ENCODE results near the gene BCL2L2.

Gene BCL2L2

DNA sequence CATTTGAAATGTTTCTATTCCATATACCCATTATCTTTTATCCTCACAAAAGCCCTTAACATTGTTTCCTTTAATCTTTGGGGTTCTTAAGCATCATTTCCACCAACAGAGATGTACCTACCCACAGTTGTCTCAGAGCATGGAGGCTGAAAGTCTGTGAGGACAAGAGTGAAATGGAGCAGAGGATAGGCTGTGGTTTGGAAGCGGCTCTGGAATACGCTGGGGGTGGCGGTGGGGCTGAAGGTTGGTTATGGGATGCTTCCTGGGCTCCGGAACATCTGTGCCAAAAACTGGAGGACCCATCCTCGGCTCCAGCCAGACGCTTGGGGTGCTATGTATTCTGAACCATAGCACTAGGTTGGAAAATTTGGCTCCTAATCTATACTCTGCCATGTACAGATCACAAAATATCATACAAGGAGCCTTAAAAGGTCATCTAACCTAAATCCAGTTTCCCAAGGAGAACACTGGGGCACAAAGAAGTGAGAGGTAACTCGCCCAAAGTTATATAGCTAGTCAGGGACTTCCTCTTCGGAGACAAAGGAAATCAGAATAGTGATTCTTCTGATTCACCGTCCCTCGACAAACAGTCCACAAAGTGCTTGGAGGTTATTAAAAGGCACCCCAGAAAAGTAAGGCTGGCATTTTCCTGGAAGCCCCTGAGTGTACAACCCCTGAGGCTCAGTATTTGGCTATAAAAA lies 6.5 kb upstream of the BCL2L2 start:
- DNase-seq (ENCODE audit: low spot score) = no peak

GRCh38 chr14:23300687-23301223 lies 5.9 kb upstream of the BCL2L2 start:
- DNase-seq (ENCODE audit: low spot score) = no peak

DNA sequence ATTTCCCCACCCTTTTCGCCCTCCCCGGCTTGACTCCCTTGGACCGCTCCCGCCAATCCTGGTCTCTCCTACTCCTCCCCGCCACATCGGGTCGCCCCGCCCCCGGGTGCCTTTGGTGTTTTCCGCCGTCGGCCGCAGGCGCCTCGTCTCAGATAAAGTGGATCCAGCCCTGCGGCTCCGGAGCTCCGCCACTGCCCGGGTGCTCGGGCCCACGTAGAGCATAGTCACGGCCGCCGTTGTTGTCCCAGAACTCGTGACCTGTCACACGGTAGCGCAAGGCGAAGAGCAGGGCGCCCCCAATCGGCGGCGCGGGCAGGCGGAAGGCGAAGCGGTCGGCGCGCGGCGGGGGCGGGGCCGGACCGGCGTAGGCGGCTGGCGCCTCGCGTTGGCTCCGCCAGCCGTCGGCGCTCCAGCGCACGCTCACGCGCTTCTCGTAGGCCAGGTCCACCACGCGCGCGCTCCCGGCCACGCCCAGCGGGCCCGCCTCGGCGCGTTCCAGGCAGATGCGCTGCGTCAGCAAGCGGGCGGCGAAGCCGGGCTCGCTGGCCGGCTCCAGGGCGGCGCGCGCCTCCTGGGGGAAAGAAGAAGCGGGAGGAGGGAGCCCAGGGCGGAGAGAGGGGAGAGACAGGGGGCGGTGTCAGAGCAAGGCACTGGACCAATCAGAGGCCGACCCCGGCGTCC lies 5.2 kb upstream of the BCL2L2 start:
- DNase-seq (ENCODE audit: low spot score) = peak; percentile 99

DNA sequence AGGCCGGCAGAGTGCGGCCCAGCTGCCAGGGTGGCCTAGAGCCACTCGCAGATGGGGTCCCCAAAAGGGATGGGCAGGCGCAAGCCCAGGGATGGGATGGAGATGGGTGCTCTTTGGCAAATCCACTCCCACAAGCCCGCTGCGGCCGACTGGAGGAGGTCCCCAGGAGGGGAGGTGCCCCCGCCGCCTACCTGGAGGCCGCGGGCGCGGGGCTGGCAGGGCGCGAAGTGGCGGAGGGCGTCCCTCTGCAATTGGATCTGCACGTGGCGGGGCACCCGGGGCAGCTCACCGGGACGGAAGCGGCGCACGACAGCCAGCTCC lies 4.7 kb upstream of the BCL2L2 start:
- DNase-seq (ENCODE audit: low spot score) = no peak

DNA sequence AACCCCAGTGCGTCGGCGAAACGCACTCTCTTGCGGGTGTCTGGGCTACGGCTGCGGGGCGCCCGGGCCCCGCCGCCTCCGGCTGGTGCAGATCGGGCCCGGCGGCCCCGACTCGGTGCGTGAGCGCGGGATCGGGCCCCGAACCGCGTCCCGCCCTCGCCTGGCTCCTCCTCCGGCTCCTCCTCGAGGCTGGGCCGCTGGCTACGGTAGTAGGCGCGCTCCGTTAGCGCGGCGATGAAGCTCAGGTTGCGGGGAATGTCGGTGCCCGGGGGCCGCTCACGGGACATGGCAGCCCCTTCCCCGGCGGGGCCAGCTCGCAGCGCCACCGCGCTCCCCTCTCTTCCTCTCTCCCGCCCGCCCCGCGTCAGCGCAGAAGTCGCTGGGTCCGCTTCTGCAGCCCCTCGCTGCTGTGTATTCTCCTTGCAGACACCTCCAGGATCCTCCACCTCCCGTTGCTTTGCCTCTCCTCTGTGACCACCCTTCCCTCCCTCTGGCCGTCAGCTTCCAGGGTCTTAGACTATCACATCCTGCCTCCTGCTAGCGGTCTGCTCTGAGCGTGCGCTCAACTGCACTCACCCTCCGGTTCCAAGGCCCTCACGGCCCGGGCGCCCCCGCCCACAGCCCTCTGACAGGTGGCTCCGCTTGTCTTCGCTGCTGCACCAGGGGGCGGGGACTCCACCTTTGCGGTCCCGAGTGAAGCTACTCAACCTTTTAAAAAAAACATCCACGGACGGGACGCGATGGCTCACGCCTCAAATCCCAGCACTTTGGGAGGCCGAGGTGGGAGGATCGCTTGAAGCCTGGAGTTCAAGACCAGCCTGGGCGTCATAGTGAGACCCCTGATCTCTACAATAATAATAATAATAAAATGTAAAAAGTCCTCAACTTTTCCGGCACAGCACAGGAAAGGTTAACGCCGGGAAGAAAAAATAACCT lies 4.1 kb upstream of the BCL2L2 start, which contains the start of gene PPP1R3E:
PPP1R3E (minus strand) TSS at position 570 of the 936 bp plus-strand sequence; CDS start at position 287, 283 bp downstream.
- DNase-seq (ENCODE audit: low spot score) = peak; percentile 83

- no peak for DNase-seq (ENCODE audit: low spot score)
These were observed 505 bp downstream of the BCL2L2 start for GRCh38 chr14:23307146-23307530.

DNA sequence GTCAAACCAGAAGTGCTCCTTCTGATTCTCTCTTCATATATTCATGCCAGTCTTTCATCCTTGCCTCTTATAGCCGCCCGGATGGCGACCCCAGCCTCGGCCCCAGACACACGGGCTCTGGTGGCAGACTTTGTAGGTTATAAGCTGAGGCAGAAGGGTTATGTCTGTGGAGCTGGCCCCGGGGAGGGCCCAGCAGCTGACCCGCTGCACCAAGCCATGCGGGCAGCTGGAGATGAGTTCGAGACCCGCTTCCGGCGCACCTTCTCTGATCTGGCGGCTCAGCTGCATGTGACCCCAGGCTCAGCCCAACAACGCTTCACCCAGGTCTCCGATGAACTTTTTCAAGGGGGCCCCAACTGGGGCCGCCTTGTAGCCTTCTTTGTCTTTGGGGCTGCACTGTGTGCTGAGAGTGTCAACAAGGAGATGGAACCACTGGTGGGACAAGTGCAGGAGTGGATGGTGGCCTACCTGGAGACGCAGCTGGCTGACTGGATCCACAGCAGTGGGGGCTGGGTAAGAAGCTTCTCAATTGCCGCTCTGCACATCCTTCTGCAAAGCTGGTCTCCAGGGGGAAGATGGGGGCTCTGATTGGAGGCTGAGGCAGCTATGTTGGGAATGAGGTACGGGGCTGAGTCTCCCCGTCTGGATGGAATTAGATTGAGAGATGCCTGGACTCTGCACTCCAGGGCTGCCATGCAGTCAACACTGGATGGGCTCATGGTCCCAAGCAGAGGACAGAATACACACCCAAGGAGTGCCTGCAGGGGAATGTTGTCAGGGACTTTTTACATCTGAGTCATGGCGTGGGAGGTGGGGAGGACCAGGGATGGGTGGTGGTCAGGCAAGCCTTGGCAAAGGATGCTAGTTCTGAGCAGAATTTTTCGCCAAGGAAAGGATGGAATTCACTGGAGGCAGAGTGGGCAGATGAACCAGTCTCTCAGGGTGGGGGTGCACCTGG lies 1.3 kb downstream of the BCL2L2 start:
- DNase-seq (ENCODE audit: low spot score) = no peak

DNA sequence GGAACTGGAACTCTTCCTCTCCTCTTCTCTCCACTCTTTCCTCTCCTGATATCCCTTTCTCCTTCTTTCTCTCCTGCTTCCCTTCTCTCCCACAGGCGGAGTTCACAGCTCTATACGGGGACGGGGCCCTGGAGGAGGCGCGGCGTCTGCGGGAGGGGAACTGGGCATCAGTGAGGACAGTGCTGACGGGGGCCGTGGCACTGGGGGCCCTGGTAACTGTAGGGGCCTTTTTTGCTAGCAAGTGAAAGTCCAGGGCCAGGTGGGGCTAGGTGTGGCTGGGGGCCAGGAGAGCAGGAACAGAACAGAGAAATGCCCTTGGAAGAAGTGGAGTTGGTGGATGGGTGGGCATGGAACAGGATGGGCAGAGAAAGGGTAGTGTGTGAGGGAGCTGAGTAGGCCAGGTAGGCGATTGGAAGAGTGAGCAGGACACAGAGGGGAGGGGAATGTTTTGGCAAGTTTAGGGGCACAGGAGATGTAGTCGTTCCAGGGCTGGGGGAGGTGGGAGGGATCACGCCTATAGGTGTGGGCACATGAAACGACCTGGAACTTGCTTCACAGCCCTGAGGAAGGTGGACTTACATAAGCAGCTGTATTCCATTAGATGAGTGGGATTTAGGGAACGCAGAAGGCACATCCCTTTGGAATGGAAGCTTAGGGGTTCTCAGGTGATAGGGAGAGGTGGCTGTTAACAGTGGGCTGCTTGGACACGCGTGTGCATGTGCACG lies 2.2 kb downstream of the BCL2L2 start:
- peak; percentile 49 for DNase-seq (ENCODE audit: low spot score)

DNA sequence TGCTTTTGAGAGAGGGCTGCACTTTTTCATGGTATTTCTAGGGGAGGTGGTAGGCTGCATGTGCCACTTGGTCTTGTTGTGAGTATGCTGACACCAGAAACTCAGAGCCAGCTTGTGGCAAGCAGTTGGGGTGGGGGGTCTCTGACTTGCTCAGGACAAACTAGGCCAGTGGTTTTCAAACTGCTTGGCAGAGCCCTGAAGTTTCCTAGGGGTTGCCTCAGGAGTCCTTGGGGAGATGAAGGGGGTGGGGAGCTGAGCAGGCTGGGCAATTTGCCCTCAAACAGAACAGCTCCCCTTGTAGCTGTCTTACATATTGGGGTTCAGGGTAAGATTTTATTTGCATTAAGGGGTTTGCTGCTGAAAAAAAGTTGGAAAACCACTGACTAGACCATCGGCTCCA lies 3.9 kb downstream of the BCL2L2 start:
- DNase-seq (ENCODE audit: low spot score) = peak; percentile 44

DNA sequence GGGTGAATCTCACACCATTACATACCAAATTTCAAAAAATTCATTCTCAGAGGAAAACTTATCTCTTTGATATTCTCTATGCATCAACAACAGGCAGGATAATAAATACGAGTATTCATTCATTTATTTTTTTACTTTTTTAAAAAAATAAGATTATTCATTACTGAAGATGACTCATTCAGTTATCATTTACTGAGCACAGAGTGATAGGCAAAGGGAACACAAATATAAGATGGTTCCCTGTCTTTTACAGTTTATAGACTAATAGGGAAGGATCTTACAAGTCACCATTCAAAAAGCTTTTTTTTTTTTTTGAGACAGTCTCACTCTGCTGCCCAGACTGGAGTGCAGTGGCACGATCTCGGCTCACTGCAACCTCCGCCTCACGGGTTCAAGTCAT lies 9.7 kb downstream of the BCL2L2 start:
- DNase-seq (ENCODE audit: low spot score) = no peak

GRCh38 chr14:23319746-23320583 lies 13.3 kb downstream of the BCL2L2 start:
- DNase-seq (ENCODE audit: low spot score) = no peak

DNA sequence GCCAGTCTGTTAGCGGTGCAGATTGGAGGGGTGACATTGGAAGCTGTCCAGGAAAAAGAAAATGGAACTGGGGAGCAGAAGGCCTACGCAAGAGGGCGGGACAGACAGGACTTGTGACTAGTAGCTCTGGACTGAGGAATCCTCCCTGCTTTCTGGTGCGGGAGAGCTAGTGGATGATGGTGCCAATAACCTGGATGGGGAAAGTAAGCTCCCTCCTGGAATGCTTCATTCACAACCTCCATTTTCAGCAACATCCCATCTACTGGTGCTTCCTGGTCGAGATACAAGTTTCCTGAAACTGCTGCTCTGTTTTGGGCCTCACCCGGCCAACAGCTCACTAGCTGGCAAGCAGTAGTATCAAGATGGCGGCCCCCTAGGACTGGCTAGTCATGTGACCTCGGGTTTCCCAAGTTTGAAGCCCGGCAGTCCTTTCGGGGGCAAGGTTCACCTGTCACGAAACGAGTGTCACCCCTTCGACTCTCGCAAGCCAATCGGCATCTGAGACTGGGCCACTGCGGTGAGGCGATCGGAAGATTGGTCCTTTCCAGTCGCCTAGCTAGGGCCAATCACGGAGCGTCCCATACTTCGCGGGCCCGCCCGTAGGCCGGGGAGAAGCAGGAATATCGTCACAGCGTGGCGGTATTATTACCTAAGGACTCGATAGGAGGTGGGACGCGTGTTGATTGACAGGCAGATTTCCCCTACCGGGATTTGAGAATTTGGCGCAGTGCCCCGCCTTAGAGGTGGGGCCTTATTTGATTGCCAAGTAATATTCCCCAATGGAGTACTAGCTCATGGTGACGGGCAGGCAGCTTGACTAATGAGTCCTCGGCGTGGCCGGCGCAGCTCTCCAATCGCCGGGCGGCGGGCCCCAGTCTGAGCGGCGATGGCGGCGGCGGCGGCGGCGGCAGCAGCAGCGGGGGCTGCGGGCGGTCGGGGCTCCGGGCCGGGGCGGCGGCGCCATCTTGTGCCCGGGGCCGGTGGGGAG lies 14.2 kb downstream of the BCL2L2 start, which contains the start of gene PABPN1:
PABPN1 (plus strand) TSS at position 874 of the 988 bp plus-strand sequence; CDS start at position 887, 13 bp downstream.
- peak; percentile 99 for DNase-seq (ENCODE audit: low spot score)

GRCh38 chr14:23321572-23322547 lies 15.2 kb downstream of the BCL2L2 start:
- peak; percentile 80 for DNase-seq (ENCODE audit: low spot score)

GRCh38 chr14:23322568-23323517 lies 16.2 kb downstream of the BCL2L2 start:
- DNase-seq (ENCODE audit: low spot score) = no peak

DNA sequence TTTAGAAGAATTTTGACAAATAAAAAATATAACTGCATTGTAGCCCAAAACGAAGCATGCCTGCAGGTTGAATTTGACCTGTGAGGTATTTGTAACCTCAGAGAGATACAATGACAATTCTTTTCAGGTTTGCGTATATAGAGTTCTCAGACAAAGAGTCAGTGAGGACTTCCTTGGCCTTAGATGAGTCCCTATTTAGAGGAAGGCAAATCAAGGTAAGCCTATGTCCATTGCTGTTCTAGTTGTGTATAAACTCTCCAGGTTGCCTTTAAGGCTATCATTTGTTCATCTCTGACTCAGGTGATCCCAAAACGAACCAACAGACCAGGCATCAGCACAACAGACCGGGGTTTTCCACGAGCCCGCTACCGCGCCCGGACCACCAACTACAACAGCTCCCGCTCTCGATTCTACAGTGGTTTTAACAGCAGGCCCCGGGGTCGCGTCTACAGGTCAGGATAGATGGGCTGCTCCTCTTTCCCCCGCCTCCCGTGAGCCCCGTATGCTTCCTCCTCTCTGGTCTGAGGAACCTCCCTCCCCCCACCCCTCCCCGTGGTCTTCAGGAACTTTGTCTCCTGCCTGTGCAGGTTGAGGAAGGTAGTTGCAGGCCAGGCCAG lies 17.3 kb downstream of the BCL2L2 start:
- no peak for DNase-seq (ENCODE audit: low spot score)
